ENCODE measurements around the gene REG4.

- TF ChIP-seq CTCF (IDR thresholded peaks at IDR 0.05; ENCODE audit: poor library complexity) (no peak), EZH2 (IDR thresholded peaks at IDR 0.05; ENCODE audit: borderline replicate concordance) (no peak)
Measured at GRCh38 chr1:119782631-119783325, 28.5 kb downstream of the REG4 start.
